HepG2 (cell line): ENCODE measurements around the gene PGPEP1. TPM values are rescaled to one million over a fixed set of nuclear protein-coding genes. Genes with fewer than 3 reads are reported as not detected.

Experiments used
- CAMTA2 ChIP-seq: sonication (generic); formaldehyde crosslinking; IDR thresholded peaks from 2 replicates; pipeline ENCODE4 v1.4.0; 2020; ENCODE audit warnings: mild to moderate bottlenecking, missing genetic modification reagents, borderline replicate concordance
- KAT8 ChIP-seq: IDR thresholded peaks from 2 replicates; pipeline ENCODE4 v1.6.1; 2016; ENCODE audit warnings: missing genetic modification reagents, missing compliant biosample characterization
- KDM5A ChIP-seq: fragments of 200-600 bp; sonication (generic); IDR thresholded peaks from 2 replicates; pipeline ENCODE4 v1.7.0; 2018; ENCODE audit warnings: antibody characterized with exemption, mild to moderate bottlenecking, low read length, borderline replicate concordance
- KMT2A ChIP-seq: sonication (generic); formaldehyde crosslinking; IDR thresholded peaks from 2 replicates; pipeline ENCODE4 v1.4.0; 2020; ENCODE audit warnings: missing genetic modification reagents
- MLLT10 ChIP-seq: sonication (generic); formaldehyde crosslinking; IDR thresholded peaks from 2 replicates; pipeline ENCODE4 v1.4.0; 2020; ENCODE audit warnings: missing genetic modification reagents
- MYC ChIP-seq: sonication (generic); formaldehyde crosslinking; IDR thresholded peaks from 2 replicates; pipeline ENCODE4 v1.9.0; 2021; ENCODE audit warnings: missing genetic modification reagents, borderline replicate concordance
- NFRKB ChIP-seq: fragments of 450-650 bp; IDR thresholded peaks from 2 replicates; pipeline ENCODE4 v1.6.1; 2017
- NR3C1 ChIP-seq: sonication (generic); formaldehyde crosslinking; IDR thresholded peaks from 2 replicates; pipeline ENCODE4 v1.4.0; 2020; ENCODE audit warnings: missing genetic modification reagents
- PAF1 ChIP-seq: IDR thresholded peaks from 2 replicates; pipeline ENCODE4 v1.6.1; 2016; ENCODE audit warnings: missing genetic modification reagents, missing compliant biosample characterization
- REL ChIP-seq: sonication (generic); formaldehyde crosslinking; conservative IDR thresholded peaks from 2 replicates; pipeline ENCODE4 v1.8.0; 2022; ENCODE audit warnings: mild to moderate bottlenecking, missing genetic modification reagents, moderate library complexity
- SAFB2 ChIP-seq: sonication (generic); formaldehyde crosslinking; IDR thresholded peaks from 2 replicates; pipeline ENCODE4 v1.5.1; 2020; ENCODE audit warnings: missing genetic modification reagents, low read depth, mild to moderate bottlenecking, borderline replicate concordance
- SALL1 ChIP-seq: sonication (generic); formaldehyde crosslinking; IDR thresholded peaks from 2 replicates; pipeline ENCODE4 v1.8.0; 2022; ENCODE audit warnings: mild to moderate bottlenecking, missing genetic modification reagents
- SMAD9 ChIP-seq: sonication (generic); formaldehyde crosslinking; IDR thresholded peaks from 2 replicates; pipeline ENCODE4 v1.5.1; 2020; ENCODE audit warnings: mild to moderate bottlenecking, missing genetic modification reagents
- ZIK1 ChIP-seq: sonication (generic); formaldehyde crosslinking; IDR thresholded peaks from 2 replicates; pipeline ENCODE4 v1.5.0; 2020; ENCODE audit warnings: mild to moderate bottlenecking, low read depth, missing genetic modification reagents, borderline replicate concordance
- ZNF207 ChIP-seq: fragments of 450-650 bp; IDR thresholded peaks from 2 replicates; pipeline ENCODE4 v1.6.1; 2016; ENCODE audit warnings: antibody characterized with exemption, borderline replicate concordance
- ZNF234 ChIP-seq: sonication (generic); formaldehyde crosslinking; conservative IDR thresholded peaks from 2 replicates; pipeline ENCODE4 v1.5.1; 2020; ENCODE audit warnings: mild to moderate bottlenecking, missing genetic modification reagents
- ZNF317 ChIP-seq: sonication (generic); formaldehyde crosslinking; IDR thresholded peaks from 2 replicates; pipeline ENCODE4 v1.5.0; 2020; ENCODE audit warnings: mild to moderate bottlenecking, missing genetic modification reagents
- ZNF564 ChIP-seq: sonication (generic); formaldehyde crosslinking; IDR thresholded peaks from 2 replicates; pipeline ENCODE4 v1.8.1; 2023; ENCODE audit warnings: mild to moderate bottlenecking, missing genetic modification reagents
- ZNF766 ChIP-seq: sonication (generic); formaldehyde crosslinking; IDR thresholded peaks from 2 replicates; pipeline ENCODE4 v1.5.0; 2020; ENCODE audit warnings: missing genetic modification reagents, borderline replicate concordance
- ZNF775 ChIP-seq: sonication (generic); formaldehyde crosslinking; IDR thresholded peaks from 2 replicates; pipeline ENCODE4 v1.4.0; 2020; ENCODE audit warnings: missing genetic modification reagents, mild to moderate bottlenecking, moderate library complexity, borderline replicate concordance
- ZNF788 ChIP-seq: sonication (generic); formaldehyde crosslinking; IDR thresholded peaks from 2 replicates; pipeline ENCODE4 v1.5.0; 2020; ENCODE audit warnings: mild to moderate bottlenecking, missing genetic modification reagents, borderline replicate concordance
- polyA plus RNA-seq, 8 experiments: library from polyadenylated mRNA; depleted of rRNA in 3 of 8; stranded (reverse) in 7 of 8; unstranded in 1 of 8; fragments of >200 nt; fragmentation: Illumina TruSeq in 4 of 8; extraction: Trizol in 4 of 8; gene quantifications; 2 replicates each; pipeline versions ENCODE4 v1.2.1 to v1.2.3, GENCODE V29; 2011 to 2016; ENCODE audit warnings: low read depth in 4 of 8, missing spikeins in 1 of 8, mixed read lengths in 1 of 8; ENCODE audit not compliant: insufficient read depth in 1 of 8
- total RNA-seq, 5 experiments: library from RNA; depleted of rRNA; stranded (reverse); fragments of >200 nt; fragmentation: Illumina TruSeq; extraction: Trizol; gene quantifications; 2 replicates each; pipeline ENCODE4 v1.2.3, GENCODE V29; 2016; ENCODE audit warnings: low read depth in 1 of 5
- TF ChIP-seq, protein P1 (sequence below): sonication (generic); formaldehyde crosslinking; IDR thresholded peaks from 2 replicates; pipeline ENCODE4 v1.4.0; 2020; ENCODE audit warnings: missing genetic modification reagents, borderline replicate concordance
- TF ChIP-seq, protein P2 (sequence below): sonication (generic); formaldehyde crosslinking; IDR thresholded peaks from 2 replicates; pipeline ENCODE4 v1.4.0; 2020; ENCODE audit warnings: mild to moderate bottlenecking, missing genetic modification reagents
- TF ChIP-seq, protein P3 (sequence below): sonication (generic); formaldehyde crosslinking; IDR thresholded peaks from 2 replicates; pipeline ENCODE4 v1.4.0; 2020; ENCODE audit warnings: missing genetic modification reagents, borderline replicate concordance

Gene PGPEP1
- total and polyA plus RNA-seq, 2 of the 13 experiments (the other 11 are each of a cell fraction or from before 2014, with no cell fraction given), result 53.1 to 56.6 TPM

DNA sequence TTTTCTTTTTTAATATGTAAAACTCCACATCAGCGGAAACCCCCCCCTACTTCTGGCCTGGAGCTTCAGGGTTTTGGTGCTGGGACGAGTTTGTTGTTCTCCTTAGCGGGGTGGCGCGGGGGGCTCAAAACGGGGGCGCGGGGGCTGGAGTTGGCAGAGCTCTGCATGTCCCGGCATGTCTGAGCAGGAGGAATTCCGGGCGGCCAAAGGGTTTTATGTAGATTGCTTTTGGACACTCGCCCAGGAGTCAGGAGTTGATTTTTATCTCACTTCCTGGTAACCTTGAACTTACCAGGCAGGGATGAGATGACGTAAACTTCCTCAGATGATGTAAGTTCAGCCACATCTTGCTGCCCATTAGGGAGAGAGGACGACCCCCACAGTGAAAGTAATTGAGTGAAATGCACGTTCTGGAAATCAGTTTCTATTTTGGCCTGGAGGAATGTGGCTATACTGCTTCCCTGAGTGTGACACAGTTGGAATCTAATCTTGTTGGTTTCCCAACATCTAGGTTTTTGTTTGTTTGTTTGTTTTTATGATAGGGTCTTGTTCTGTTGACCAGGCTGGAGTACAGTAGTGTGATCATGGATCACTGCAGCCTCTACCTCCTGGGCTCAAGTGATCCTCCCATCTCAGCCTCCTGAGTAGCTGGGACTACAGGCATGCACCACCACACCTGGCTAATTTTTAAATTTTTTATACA lies 24.6 kb downstream of the PGPEP1 start (continued):
- TF ChIP-seq, protein P1, sequence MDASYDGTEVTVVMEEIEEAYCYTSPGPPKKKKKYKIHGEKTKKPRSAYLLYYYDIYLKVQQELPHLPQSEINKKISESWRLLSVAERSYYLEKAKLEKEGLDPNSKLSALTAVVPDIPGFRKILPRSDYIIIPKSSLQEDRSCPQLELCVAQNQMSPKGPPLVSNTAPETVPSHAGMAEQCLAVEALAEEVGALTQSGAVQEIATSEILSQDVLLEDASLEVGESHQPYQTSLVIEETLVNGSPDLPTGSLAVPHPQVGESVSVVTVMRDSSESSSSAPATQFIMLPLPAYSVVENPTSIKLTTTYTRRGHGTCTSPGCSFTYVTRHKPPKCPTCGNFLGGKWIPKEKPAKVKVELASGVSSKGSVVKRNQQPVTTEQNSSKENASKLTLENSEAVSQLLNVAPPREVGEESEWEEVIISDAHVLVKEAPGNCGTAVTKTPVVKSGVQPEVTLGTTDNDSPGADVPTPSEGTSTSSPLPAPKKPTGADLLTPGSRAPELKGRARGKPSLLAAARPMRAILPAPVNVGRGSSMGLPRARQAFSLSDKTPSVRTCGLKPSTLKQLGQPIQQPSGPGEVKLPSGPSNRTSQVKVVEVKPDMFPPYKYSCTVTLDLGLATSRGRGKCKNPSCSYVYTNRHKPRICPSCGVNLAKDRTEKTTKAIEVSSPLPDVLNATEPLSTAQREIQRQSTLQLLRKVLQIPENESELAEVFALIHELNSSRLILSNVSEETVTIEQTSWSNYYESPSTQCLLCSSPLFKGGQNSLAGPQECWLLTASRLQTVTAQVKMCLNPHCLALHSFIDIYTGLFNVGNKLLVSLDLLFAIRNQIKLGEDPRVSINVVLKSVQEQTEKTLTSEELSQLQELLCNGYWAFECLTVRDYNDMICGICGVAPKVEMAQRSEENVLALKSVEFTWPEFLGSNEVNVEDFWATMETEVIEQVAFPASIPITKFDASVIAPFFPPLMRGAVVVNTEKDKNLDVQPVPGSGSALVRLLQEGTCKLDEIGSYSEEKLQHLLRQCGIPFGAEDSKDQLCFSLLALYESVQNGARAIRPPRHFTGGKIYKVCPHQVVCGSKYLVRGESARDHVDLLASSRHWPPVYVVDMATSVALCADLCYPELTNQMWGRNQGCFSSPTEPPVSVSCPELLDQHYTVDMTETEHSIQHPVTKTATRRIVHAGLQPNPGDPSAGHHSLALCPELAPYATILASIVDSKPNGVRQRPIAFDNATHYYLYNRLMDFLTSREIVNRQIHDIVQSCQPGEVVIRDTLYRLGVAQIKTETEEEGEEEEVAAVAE (CRISPR knock-in tag), result peak; percentile 72; the same call in 1 of the 2 replicates
- TF ChIP-seq CAMTA2 (CRISPR knock-in tag), result no peak
- TF ChIP-seq KAT8 (CRISPR knock-in tag), result peak; percentile 68
- no peak for TF ChIP-seq ZNF775 (CRISPR knock-in tag)
- TF ChIP-seq ZNF207, result no peak
- TF ChIP-seq NFRKB, result no peak
- no peak for TF ChIP-seq MYC (CRISPR knock-in tag)
- no peak for TF ChIP-seq ZNF564
- no peak for TF ChIP-seq KDM5A
- no peak for TF ChIP-seq SMAD9 (CRISPR knock-in tag)
- no peak for TF ChIP-seq ZNF317 (CRISPR knock-in tag)
- TF ChIP-seq PAF1 (CRISPR knock-in tag), result no peak
- TF ChIP-seq, protein P2, sequence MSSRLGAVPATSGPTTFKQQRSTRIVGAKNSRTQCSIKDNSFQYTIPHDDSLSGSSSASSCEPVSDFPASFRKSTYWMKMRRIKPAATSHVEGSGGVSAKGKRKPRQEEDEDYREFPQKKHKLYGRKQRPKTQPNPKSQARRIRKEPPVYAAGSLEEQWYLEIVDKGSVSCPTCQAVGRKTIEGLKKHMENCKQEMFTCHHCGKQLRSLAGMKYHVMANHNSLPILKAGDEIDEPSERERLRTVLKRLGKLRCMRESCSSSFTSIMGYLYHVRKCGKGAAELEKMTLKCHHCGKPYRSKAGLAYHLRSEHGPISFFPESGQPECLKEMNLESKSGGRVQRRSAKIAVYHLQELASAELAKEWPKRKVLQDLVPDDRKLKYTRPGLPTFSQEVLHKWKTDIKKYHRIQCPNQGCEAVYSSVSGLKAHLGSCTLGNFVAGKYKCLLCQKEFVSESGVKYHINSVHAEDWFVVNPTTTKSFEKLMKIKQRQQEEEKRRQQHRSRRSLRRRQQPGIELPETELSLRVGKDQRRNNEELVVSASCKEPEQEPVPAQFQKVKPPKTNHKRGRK, result peak; percentile 67; the same call in 1 of the 2 replicates
- TF ChIP-seq NR3C1 (CRISPR knock-in tag), result no peak
- TF ChIP-seq, protein P3, sequence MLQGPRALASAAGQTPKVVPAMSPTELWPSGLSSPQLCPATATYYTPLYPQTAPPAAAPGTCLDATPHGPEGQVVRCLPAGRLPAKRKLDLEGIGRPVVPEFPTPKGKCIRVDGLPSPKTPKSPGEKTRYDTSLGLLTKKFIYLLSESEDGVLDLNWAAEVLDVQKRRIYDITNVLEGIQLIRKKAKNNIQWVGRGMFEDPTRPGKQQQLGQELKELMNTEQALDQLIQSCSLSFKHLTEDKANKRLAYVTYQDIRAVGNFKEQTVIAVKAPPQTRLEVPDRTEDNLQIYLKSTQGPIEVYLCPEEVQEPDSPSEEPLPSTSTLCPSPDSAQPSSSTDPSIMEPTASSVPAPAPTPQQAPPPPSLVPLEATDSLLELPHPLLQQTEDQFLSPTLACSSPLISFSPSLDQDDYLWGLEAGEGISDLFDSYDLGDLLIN, result no peak
- TF ChIP-seq ZNF766 (CRISPR knock-in tag), result no peak
- TF ChIP-seq SALL1 (CRISPR knock-in tag), result peak; percentile 61; the same call in 1 of the 2 replicates
- peak; percentile 29; the same call in 1 of the 2 replicates for TF ChIP-seq ZNF788 (CRISPR knock-in tag)
- no peak for TF ChIP-seq REL (CRISPR knock-in tag)
- no peak for TF ChIP-seq ZNF234 (CRISPR knock-in tag)
- TF ChIP-seq SAFB2 (CRISPR knock-in tag), result no peak
- no peak for TF ChIP-seq MLLT10 (CRISPR knock-in tag)
- no peak for TF ChIP-seq KMT2A (CRISPR knock-in tag)
- no peak for TF ChIP-seq ZIK1 (CRISPR knock-in tag)
